Pons (tissue), 1 donor: ENCODE results near the gene TGFB2.

ENCODE experiments used
- DNase-seq: peaks from one replicate; pipeline ENCODE4 v3.0.0-alpha.2; 2016; ENCODE audit warnings: low spot score

Gene TGFB2

GRCh38 chr1:218429301-218429700 lies 84.2 kb downstream of the TGFB2 start:
- DNase-seq = no peak

- DNase-seq = no peak
Measured at GRCh38 chr1:218430346-218430745, 85.2 kb downstream of the TGFB2 start.

GRCh38 chr1:218430822-218431221 lies 85.7 kb downstream of the TGFB2 start:
- DNase-seq = no peak

GRCh38 chr1:218431476-218431875 lies 86.3 kb downstream of the TGFB2 start:
- DNase-seq = no peak

GRCh38 chr1:218433744-218434143 lies 88.6 kb downstream of the TGFB2 start:
- DNase-seq = no peak

GRCh38 chr1:218435528-218435927 lies 90.4 kb downstream of the TGFB2 start:
- DNase-seq = no peak

- no peak for DNase-seq
Measured at GRCh38 chr1:218436346-218436745, 91.2 kb downstream of the TGFB2 start.

- no peak for DNase-seq
Measured at GRCh38 chr1:218436997-218437396, 91.9 kb downstream of the TGFB2 start.

- DNase-seq = peak; percentile 45
Measured at GRCh38 chr1:218439541-218440295, 94.6 kb downstream of the TGFB2 start.

GRCh38 chr1:218443255-218443654 lies 98.1 kb downstream of the TGFB2 start:
- no peak for DNase-seq

- no peak for DNase-seq
Measured at GRCh38 chr1:218444173-218444572, 99.0 kb downstream of the TGFB2 start.

- DNase-seq = no peak
Measured at GRCh38 chr1:218444588-218444987, 99.5 kb downstream of the TGFB2 start.

- no peak for DNase-seq
Measured at GRCh38 chr1:218447010-218447689, 102.0 kb downstream of the TGFB2 start.

- DNase-seq = no peak
Measured at GRCh38 chr1:218451415-218451814, 106.3 kb downstream of the TGFB2 start.

- no peak for DNase-seq
Measured at GRCh38 chr1:218454700-218455282, 109.7 kb downstream of the TGFB2 start.

GRCh38 chr1:218456444-218456843 lies 111.3 kb downstream of the TGFB2 start:
- DNase-seq = no peak

- no peak for DNase-seq
Measured at GRCh38 chr1:218459450-218459849, 114.3 kb downstream of the TGFB2 start.

- DNase-seq = peak; percentile 52
Measured at GRCh38 chr1:218459878-218460711, 115.0 kb downstream of the TGFB2 start.

GRCh38 chr1:218461351-218461750 lies 116.2 kb downstream of the TGFB2 start:
- no peak for DNase-seq

GRCh38 chr1:218462116-218462515 lies 117.0 kb downstream of the TGFB2 start:
- no peak for DNase-seq

- no peak for DNase-seq
Measured at GRCh38 chr1:218462587-218462986, 117.5 kb downstream of the TGFB2 start.
